Islet of Langerhans (tissue), 1 donor: ENCODE results near the gene BOLA2B.
"Not testable (repeated sequence)": the region's sequence is repeated elsewhere in the genome, so short reads cannot be mapped to it uniquely, and the experiment has no call there.

Experiments used
- FAIRE-seq: peaks from one replicate; lab custom pipeline; 2011; peaks lifted over from hg19 to GRCh38; lab: Jason Lieb, UNC

BOLA2B gene

DNA sequence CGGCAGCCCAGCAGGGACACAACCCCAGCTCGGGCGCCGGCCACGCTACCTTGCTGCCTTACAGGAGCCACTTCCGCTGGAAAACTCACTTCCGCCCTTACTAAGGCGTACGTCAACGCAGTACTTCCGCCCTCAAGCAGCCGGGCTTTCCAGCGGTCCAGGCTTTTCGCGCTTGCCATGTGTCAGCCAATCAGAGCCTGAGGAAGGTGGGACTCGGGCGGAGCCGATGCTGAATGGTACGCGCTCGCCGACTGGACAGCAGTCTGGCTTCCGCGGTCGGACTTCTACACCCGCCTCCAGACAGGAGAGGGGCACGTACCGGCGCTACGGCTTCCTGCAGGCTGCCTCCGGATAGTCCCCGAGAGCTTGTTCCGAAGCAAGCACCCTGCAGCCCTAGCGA, at the start of gene BOLA2B, which contains the start of gene SLX1A:
Gene BOLA2B, minus strand, starts transcription at position 52 of the 400 bp plus-strand sequence. CDS start 71 bp downstream, outside the sequence.
Gene SLX1A, plus strand, starts transcription at position 261 of the 400 bp plus-strand sequence. CDS start 210 bp downstream, outside the sequence.
- FAIRE-seq = peak; percentile 97

GRCh38 chr16:30217082-30217481, 23.6 kb upstream of the BOLA2B start:
- FAIRE-seq = not testable (repeated sequence)

DNA sequence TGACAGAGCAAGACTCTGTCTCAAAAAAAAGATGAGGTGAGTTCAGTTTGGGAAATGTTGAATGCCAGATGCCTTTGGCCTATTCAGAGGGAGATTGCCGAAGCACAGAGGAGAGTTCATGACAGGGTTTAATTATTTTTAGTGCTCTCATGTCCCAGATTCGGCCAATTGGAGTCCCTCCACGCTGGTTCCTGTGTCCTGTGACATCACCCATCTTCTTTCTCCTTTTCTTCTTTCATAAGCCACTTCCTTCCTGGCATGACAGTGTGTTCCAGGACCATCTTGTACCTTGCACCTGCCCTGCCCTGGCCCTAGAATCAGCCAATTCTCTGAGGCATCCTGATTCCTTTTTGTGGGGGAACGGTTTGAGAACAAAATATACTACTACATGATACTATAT, 17.9 kb upstream of the BOLA2B start:
- not testable (repeated sequence) for FAIRE-seq

- FAIRE-seq = not testable (repeated sequence)
Observed at GRCh38 chr16:30209032-30209431, 15.6 kb upstream of the BOLA2B start.

DNA sequence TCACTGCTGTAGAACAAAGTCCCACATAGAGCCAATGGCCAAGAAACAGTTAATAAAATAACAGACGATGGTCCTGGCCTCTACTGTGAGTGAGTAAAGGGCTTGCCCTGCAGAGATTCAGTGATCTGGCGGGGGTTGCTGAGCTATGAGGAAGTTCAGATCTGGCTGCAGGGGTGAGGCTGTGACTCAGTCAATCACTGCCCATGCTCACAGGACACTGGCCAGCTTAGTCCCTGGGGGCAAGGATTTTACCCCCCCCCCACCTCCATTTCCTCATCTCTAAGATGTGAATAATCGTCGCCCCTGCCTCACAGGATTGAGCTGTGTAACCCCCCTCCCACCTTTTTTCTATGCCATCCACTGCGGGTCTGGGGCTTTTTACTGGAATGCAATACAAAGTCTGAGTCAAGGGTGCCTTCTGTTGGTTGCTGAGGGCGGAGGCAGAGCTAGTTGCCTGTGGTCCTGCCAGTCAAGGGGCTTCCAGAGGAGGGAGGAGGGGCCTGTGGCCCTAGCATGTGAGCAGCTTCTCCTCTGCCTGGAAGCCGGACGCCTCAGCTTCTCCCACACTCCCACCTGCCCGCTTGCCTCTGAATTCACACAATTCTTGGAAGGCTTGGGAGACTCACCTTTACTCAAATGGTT, 13.7 kb upstream of the BOLA2B start:
- FAIRE-seq = not testable (repeated sequence)

- FAIRE-seq = not testable (repeated sequence)
Observed at GRCh38 chr16:30206252-30206651, 12.8 kb upstream of the BOLA2B start.

DNA sequence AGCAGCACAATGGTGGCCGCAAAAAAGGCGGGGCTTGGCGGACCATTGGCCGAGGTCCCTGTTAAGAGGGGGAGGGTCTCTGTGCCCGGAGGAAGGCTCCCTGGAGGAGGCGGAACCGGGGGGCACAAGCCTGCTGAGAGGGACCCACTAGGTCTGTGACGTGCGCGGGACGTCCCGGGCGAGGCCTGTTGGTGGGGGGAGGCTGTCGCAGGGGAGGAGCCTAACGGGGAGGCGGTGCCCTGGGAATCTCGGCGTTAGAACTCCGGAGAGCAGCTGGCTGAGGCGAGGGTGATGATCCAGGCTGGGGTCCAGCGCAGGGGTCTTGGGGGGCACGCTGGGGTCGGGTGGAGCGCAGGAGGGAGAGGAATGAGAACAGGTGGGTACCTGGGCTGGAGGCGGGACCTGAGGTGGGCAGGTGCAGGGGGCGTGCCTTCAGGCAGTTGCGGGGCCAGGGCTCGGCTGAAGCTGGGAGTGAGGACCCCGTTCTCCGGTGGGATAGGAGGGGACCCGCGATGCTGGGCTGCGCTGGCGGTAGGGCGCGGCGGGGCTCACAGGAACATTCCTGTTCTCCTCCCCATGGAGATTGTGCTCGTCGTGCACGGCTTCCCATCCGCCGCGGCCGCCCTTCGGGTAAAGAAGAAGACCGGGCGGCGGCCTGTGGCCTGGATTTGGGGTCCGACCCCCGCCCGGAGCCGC, 12.2 kb upstream of the BOLA2B start:
- not testable (repeated sequence) for FAIRE-seq

GRCh38 chr16:30199608-30200343, 6.3 kb upstream of the BOLA2B start:
- FAIRE-seq = not testable (repeated sequence)

GRCh38 chr16:30199049-30199448, 5.6 kb upstream of the BOLA2B start, which contains the start of gene SULT1A3:
Gene SULT1A3 (plus strand): TSS chr16:30199255. CDS start chr16:30200729, 1,474 bp downstream.
- not testable (repeated sequence) for FAIRE-seq

DNA sequence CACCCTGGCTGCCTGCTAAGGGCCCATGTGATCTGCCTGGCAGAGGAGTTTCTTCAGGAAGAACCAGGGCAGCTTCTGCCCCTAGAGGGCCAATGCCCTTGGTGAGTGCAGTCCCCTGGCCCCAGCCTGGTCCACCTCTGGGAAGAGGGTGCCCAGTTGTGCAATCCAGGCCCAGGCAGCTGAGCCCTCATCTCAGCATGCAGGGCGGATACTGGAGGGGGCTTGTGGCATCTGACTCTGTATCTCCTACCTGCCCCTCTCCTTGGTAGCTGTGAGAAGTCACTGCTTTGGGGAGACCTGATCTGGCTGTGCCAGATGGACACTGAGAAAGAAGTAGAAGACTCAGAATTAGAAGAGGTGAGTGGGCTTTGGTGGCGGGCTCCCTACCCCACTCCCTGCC, 3.5 kb upstream of the BOLA2B start:
- not testable (repeated sequence) for FAIRE-seq

DNA sequence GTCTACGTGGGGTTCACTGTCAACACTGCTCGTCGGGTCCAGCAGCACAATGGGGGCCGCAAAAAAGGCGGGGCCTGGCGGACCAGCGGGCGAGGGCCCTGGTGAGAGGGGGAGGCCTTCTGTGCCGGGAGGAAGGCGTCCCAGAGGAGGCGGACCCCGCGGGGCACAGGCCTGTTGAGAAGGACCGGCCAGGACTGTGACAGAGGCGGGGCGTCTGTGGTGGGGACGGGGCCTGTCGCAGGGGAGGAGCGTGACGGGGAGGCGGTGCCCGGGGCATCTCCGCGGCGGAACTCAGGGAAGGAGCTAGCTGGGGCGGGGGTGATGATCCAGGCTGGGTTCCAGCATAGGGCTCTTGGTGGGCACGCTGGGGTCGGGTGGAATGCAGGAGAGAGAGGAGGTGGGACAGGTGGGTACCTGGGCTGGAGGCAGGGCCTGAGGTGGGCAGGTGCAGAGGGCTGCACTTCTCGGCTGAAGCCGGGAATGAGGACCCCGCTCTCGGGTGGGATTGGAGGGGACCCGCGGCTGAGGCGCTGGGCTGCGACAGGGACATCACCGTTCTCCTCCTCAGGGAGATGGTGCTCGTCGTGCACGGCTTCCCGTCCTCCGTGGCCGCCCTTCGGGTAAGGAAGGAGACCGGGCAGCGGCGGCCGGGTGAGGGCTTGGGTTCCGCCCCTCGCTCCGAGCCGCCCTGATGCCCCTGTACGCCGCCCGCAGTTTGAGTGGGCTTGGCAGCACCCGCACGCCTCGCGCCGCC, 883 bp upstream of the BOLA2B start:
- FAIRE-seq = not testable (repeated sequence)

- FAIRE-seq = not testable (repeated sequence)
Observed at GRCh38 chr16:30193098-30193497, 368 bp downstream of the BOLA2B start.

- not testable (repeated sequence) for FAIRE-seq
Observed at GRCh38 chr16:30191158-30191557, 2.3 kb downstream of the BOLA2B start.

DNA sequence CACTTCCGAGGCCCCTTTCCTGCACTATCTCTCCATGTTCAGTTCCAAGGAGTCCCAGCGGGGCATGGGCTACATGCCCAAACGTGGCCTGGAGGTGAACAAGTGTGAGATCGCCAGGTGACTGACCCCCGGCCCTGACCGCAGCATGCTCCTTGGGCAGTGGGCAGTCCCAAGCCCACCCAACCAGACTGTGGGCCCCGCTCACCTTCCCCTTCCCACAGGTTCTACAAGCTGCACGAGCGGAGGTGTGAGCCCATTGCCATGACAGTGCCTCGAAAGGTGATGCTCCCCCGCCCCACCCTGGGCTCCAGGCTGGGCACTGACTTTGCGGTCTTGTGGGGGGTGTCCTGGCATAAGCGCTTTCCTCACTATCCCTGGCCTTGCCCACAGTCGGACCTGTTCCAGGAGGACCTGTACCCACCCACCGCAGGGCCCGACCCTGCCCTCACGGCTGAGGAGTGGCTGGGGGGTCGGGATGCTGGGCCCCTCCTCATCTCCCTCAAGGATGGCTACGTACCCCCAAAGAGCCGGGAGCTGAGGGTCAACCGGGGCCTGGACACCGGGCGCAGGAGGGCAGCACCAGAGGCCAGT, 5.4 kb downstream of the BOLA2B start:
- no peak for FAIRE-seq

DNA sequence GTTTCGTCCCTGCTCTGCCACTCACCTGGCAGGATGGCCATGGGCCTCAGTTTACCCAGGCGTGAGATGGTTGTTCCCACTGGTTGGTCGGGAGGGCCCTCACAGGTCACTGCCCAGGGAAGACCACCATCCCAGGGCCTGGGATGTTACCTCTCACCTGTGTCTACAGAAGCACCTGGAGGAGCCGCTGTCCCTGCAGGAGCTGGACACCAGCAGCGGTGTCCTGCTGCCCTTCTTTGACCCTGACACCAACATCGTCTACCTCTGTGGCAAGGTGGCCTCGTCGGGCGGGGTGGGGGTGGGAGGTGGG, 6.0 kb downstream of the BOLA2B start:
- FAIRE-seq = no peak

GRCh38 chr16:30186782-30187555, 6.5 kb downstream of the BOLA2B start:
- FAIRE-seq = no peak

GRCh38 chr16:30186444-30186781, 7.1 kb downstream of the BOLA2B start:
- no peak for FAIRE-seq

DNA sequence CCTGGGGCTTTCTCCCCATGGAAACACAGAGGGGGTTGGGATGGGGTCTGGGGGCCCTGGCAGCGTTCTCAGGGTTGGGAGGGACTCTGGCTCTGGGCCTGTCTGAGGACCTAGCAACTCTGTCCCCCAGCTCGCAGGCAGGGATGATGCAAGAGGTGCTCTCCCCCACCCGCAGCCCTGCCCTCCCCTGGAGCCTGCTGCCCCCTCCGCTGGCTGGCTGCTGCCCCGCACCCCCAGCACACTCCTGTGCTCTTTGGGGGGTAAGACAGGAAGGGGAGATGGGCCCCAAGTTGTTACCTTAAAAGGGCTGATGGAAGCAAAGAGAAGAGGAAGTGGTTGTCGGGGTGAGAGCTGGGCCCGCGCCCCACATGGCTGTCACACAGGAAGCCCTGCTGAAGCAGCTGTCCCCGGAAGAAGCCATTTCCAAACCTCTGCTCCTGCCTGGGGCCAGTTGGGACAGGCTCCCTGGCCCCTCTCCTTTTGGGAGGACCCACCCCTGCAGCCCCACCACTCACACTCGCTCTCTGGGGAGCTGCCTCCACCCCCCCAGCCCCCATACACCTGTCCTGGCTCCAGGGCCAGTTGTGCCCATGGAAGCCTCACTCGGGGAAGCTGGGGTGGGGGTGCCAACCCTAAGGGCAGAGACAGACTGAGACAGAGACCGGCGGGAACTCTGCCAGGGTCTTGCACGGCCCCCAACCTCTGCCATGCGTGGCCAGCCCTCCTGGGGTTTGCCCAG, 7.6 kb downstream of the BOLA2B start:
- no peak for FAIRE-seq

- FAIRE-seq = no peak
Observed at GRCh38 chr16:30184891-30185682, 8.4 kb downstream of the BOLA2B start.
